Neural progenitor cell (in vitro differentiated cells): ENCODE data around the gene DIMT1. TPM values are rescaled to one million over a fixed set of nuclear protein-coding genes. Genes with fewer than 3 reads are reported as not detected.

Experiments used
- DNase-seq: peaks from one replicate; pipeline ENCODE4 v3.0.0-alpha.2; 2016; ENCODE audit warnings: low spot score
- H2AFZ ChIP-seq: fragments of 200-600 bp; sonication (generic); replicated peaks from 2 replicates; pipeline ENCODE4 v1.6.1; 2016; ENCODE audit warnings: antibody characterized with exemption
- H3F3A ChIP-seq: fragments of 200-600 bp; sonication (generic); 2 replicates; pipeline ENCODE4 v1.6.1; 2016; ENCODE audit warnings: antibody characterized with exemption, low read depth
- H3K27ac ChIP-seq: fragments of 200-600 bp; sonication (generic); 2 replicates; pipeline ENCODE4 v1.5.1; 2016; ENCODE audit warnings: mild to moderate bottlenecking
- H3K27me3 ChIP-seq: fragments of 200-600 bp; sonication (generic); 2 replicates; pipeline ENCODE4 v1.6.1; 2016; ENCODE audit warnings: mild to moderate bottlenecking, moderate library complexity
- H3K36me3 ChIP-seq: fragments of 200-600 bp; sonication (generic); 2 replicates; pipeline ENCODE4 v1.5.1; 2016
- H3K4me1 ChIP-seq: fragments of 200-600 bp; sonication (generic); 2 replicates; pipeline ENCODE4 v1.6.1; 2016; ENCODE audit warnings: mixed run types
- H3K4me2 ChIP-seq: fragments of 200-600 bp; sonication (generic); 2 replicates; pipeline ENCODE4 v1.6.1; 2016
- H3K4me3 ChIP-seq: fragments of 200-600 bp; sonication (generic); 2 replicates; pipeline ENCODE4 v1.5.1; 2016
- H3K79me2 ChIP-seq: fragments of 200-600 bp; sonication (generic); 2 replicates; pipeline ENCODE4 v1.6.1; 2016; ENCODE audit warnings: low read depth
- H3K9ac ChIP-seq: fragments of 200-600 bp; sonication (generic); 2 replicates; pipeline ENCODE4 v1.6.1; 2016
- H3K9me3 ChIP-seq: fragments of 200-600 bp; sonication (generic); 2 replicates; pipeline ENCODE4 v1.5.1; 2016; ENCODE audit warnings: low read depth
- H4K20me1 ChIP-seq: fragments of 200-600 bp; sonication (generic); 2 replicates; pipeline ENCODE4 v1.6.1; 2016; ENCODE audit warnings: low read depth
- H3K27ac Mint-ChIP-seq: 3 replicates; pipeline ENCODE4 v1.8.0; 2021; ENCODE audit warnings: mixed read lengths
- H3K27me3 Mint-ChIP-seq: 2 replicates; pipeline ENCODE4 v1.8.0; 2022; ENCODE audit warnings: low read depth, mild to moderate bottlenecking, inconsistent platforms, moderate library complexity, mixed read lengths; ENCODE audit not compliant: insufficient read depth
- H3K36me3 Mint-ChIP-seq: 3 replicates; pipeline ENCODE4 v1.8.0; 2021; ENCODE audit warnings: mixed read lengths
- H3K4me1 Mint-ChIP-seq: 3 replicates; pipeline ENCODE4 v1.8.0; 2021; ENCODE audit warnings: mixed read lengths
- H3K4me3 Mint-ChIP-seq: 3 replicates; pipeline ENCODE4 v1.8.0; 2021; ENCODE audit warnings: mild to moderate bottlenecking, moderate library complexity, mixed read lengths
- H3K9me3 Mint-ChIP-seq: 3 replicates; pipeline ENCODE4 v1.8.0; 2020; ENCODE audit warnings: mixed read lengths
- EZH2 ChIP-seq: fragments of 200-600 bp; sonication (generic); IDR thresholded peaks from 2 replicates; pipeline ENCODE4 v1.6.1; 2017; ENCODE audit warnings: antibody characterized with exemption, mild to moderate bottlenecking, moderate library complexity
- EZH2phosphoT487 ChIP-seq: fragments of 200-600 bp; sonication (generic); IDR thresholded peaks from 2 replicates; pipeline ENCODE4 v1.6.1; 2017; ENCODE audit warnings: antibody characterized with exemption
- total RNA-seq: library from RNA; depleted of rRNA; stranded (reverse); fragments of >200 nt; gene quantifications from 2 replicates; pipeline ENCODE4 v1.2.3, GENCODE V29; 2015; ENCODE audit warnings: low replicate concordance
- TF ChIP-seq, protein P1 (sequence below): fragments of 200-600 bp; sonication (generic); IDR thresholded peaks from 2 replicates; pipeline ENCODE4 v1.5.1; 2017; ENCODE audit warnings: antibody characterized with exemption, mild to moderate bottlenecking

Gene DIMT1
- total RNA-seq, 1 donor from 2014 or later: 43.2 TPM

GRCh38 chr5:62354028-62354874, 49.5 kb downstream of the DIMT1 start:
- H3K27me3 ChIP-seq: no peaks in the 10 kb centered on the region
- no peaks in the 10 kb centered on the region for H4K20me1 ChIP-seq
- no peaks in the 10 kb centered on the region for H3K4me1 Mint-ChIP-seq
- H3K9ac ChIP-seq: no peak overlapping the region
- H3K79me2 ChIP-seq: no peaks in the 10 kb centered on the region
- peaks cover 6% of the 10 kb centered on the region for H3K36me3 Mint-ChIP-seq
- no peak overlapping the region for H3K4me2 ChIP-seq
- no peak overlapping the region for H3K27ac ChIP-seq
- H3K27ac Mint-ChIP-seq: no peak overlapping the region
- no peaks in the 10 kb centered on the region for H3K27me3 Mint-ChIP-seq
- no peak overlapping the region for H2AFZ ChIP-seq
- no peaks in the 10 kb centered on the region for H3F3A ChIP-seq
- TF ChIP-seq EZH2phosphoT487: no peak
- TF ChIP-seq, protein P1, sequence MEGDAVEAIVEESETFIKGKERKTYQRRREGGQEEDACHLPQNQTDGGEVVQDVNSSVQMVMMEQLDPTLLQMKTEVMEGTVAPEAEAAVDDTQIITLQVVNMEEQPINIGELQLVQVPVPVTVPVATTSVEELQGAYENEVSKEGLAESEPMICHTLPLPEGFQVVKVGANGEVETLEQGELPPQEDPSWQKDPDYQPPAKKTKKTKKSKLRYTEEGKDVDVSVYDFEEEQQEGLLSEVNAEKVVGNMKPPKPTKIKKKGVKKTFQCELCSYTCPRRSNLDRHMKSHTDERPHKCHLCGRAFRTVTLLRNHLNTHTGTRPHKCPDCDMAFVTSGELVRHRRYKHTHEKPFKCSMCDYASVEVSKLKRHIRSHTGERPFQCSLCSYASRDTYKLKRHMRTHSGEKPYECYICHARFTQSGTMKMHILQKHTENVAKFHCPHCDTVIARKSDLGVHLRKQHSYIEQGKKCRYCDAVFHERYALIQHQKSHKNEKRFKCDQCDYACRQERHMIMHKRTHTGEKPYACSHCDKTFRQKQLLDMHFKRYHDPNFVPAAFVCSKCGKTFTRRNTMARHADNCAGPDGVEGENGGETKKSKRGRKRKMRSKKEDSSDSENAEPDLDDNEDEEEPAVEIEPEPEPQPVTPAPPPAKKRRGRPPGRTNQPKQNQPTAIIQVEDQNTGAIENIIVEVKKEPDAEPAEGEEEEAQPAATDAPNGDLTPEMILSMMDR: peak; percentile 52
- H3K9me3 Mint-ChIP-seq: no peaks in the 10 kb centered on the region
- H3K4me1 ChIP-seq: no peaks in the 10 kb centered on the region
- H3K9me3 ChIP-seq: no peaks in the 10 kb centered on the region
- H3K4me3 ChIP-seq: no peak overlapping the region
- H3K4me3 Mint-ChIP-seq: no peak overlapping the region
- peaks cover 29% of the 10 kb centered on the region for H3K36me3 ChIP-seq
- DNase-seq: peak; percentile 44

DNA sequence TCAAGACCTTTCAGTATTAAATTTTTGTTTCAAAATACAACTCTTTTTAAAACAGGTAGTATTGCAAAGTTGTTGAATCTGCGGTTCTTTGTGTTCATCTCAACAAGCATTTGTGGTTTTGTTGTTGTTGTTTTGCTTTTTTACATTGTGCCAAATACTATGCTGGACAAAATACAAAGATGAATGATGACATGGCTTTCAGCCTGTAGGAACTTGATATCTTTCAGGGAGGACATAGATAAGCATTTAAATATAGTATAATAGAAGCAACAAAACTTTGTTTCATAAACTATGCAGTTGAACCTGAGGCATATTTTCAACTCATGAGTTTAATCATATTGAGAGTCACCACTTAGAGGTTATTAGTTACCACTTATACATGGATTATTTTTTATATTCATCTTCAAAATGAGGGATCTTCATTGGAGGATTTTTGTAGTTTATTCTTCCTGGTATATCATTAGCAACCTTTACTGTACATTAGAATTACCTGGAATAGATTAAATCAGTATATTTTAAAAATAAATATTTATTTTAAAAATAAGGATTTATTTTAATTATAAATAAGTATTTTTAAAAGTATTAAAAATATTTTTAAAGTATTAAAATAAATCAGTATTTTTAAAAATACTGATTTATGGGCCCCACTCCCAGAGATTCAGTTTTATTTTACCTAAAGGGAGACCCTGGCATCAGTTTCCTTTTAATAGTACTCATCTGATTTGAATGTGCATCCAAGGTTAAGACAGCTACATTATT, 54.8 kb downstream of the DIMT1 start:
- Histone ChIP-seq H3K4me1 (no peaks in the 10 kb centered on the region), H3K36me3 (peaks cover 20% of the 10 kb centered on the region), H3K79me2 (peaks cover 37% of the 10 kb centered on the region), H3K9me3 (no peaks in the 10 kb centered on the region), H4K20me1 (peaks cover 24% of the 10 kb centered on the region), H3K27me3 (no peaks in the 10 kb centered on the region), H2AFZ (no peak overlapping the region), H3F3A (no peaks in the 10 kb centered on the region), H3K9ac (no peak overlapping the region), H3K4me3 (no peak overlapping the region), H3K4me2 (no peak overlapping the region), H3K27ac (no peak overlapping the region)
- no peaks in the 10 kb centered on the region for H3K27me3 Mint-ChIP-seq
- no peak for DNase-seq
- H3K36me3 Mint-ChIP-seq: peaks cover 14% of the 10 kb centered on the region
- TF ChIP-seq, protein P1: no peak
- TF ChIP-seq EZH2 (no peak), EZH2phosphoT487 (no peak)
- H3K4me3 Mint-ChIP-seq: no peak overlapping the region
- H3K27ac Mint-ChIP-seq: no peak overlapping the region
- H3K9me3 Mint-ChIP-seq: peaks cover 3% of the 10 kb centered on the region
- H3K4me1 Mint-ChIP-seq: no peaks in the 10 kb centered on the region

GRCh38 chr5:62347928-62348327, 55.8 kb downstream of the DIMT1 start:
- Histone ChIP-seq H3F3A (no peaks in the 10 kb centered on the region), H3K79me2 (peaks cover 47% of the 10 kb centered on the region), H3K27ac (no peak overlapping the region), H3K36me3 (peaks cover 10% of the 10 kb centered on the region), H2AFZ (no peak overlapping the region), H3K4me3 (no peak overlapping the region), H3K4me2 (no peak overlapping the region), H3K9me3 (no peaks in the 10 kb centered on the region), H4K20me1 (peaks cover 31% of the 10 kb centered on the region), H3K9ac (no peak overlapping the region), H3K4me1 (no peaks in the 10 kb centered on the region), H3K27me3 (no peaks in the 10 kb centered on the region)
- TF ChIP-seq, protein P1: no peak
- TF ChIP-seq EZH2 (no peak), EZH2phosphoT487 (no peak)
- peaks cover 23% of the 10 kb centered on the region for H3K36me3 Mint-ChIP-seq
- no peaks in the 10 kb centered on the region for H3K4me1 Mint-ChIP-seq
- H3K27me3 Mint-ChIP-seq: no peaks in the 10 kb centered on the region
- peaks cover 6% of the 10 kb centered on the region for H3K9me3 Mint-ChIP-seq
- no peak overlapping the region for H3K27ac Mint-ChIP-seq
- H3K4me3 Mint-ChIP-seq: no peak overlapping the region
- DNase-seq: no peak
